Fibroblast of pulmonary artery (primary cell): ENCODE results near the gene VWA8.
"Not testable (repeated sequence)": the region's sequence is repeated elsewhere in the genome, so short reads cannot be mapped to it uniquely, and the experiment has no call there.

Experiments used
- DNase-seq: peaks from one replicate; pipeline ENCODE4 v3.0.0-alpha.2; 2010; ENCODE audit warnings: low read depth
- H3K4me3 ChIP-seq: replicated peaks from 2 replicates; pipeline ENCODE4 v1.5.1; 2011; ENCODE audit warnings: low read depth, mild to moderate bottlenecking, control low read depth, low read length, moderate library complexity
- TF ChIP-seq, protein P1 (sequence below): IDR thresholded peaks from 2 replicates; pipeline ENCODE4 v1.5.1; 2011; ENCODE audit warnings: mild to moderate bottlenecking, control low read depth, low read length, inconsistent platforms; ENCODE audit errors: missing control alignments

VWA8 gene

DNA sequence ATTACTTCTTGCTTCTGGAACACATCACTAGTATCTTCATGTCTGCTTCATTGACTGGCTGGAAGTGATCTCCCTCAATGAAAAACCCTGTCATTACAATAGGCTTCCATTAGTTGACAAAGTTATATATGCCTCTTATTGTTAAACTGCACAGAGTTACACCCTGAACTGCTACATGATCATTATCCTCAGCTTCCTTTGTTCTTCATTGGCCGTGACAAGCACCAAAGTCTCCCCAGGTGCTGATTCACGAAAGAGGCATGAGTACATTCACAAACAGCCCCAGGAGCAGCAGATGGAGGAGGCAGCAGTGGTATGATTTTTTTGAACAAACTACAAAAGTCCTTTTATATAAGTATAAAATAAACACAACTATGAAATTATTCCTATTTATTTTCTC, 51.4 kb downstream of the VWA8 start:
- H3K4me3 ChIP-seq = no peak overlapping the region
- DNase-seq = no peak
- TF ChIP-seq, protein P1, sequence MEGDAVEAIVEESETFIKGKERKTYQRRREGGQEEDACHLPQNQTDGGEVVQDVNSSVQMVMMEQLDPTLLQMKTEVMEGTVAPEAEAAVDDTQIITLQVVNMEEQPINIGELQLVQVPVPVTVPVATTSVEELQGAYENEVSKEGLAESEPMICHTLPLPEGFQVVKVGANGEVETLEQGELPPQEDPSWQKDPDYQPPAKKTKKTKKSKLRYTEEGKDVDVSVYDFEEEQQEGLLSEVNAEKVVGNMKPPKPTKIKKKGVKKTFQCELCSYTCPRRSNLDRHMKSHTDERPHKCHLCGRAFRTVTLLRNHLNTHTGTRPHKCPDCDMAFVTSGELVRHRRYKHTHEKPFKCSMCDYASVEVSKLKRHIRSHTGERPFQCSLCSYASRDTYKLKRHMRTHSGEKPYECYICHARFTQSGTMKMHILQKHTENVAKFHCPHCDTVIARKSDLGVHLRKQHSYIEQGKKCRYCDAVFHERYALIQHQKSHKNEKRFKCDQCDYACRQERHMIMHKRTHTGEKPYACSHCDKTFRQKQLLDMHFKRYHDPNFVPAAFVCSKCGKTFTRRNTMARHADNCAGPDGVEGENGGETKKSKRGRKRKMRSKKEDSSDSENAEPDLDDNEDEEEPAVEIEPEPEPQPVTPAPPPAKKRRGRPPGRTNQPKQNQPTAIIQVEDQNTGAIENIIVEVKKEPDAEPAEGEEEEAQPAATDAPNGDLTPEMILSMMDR = no peak

DNA sequence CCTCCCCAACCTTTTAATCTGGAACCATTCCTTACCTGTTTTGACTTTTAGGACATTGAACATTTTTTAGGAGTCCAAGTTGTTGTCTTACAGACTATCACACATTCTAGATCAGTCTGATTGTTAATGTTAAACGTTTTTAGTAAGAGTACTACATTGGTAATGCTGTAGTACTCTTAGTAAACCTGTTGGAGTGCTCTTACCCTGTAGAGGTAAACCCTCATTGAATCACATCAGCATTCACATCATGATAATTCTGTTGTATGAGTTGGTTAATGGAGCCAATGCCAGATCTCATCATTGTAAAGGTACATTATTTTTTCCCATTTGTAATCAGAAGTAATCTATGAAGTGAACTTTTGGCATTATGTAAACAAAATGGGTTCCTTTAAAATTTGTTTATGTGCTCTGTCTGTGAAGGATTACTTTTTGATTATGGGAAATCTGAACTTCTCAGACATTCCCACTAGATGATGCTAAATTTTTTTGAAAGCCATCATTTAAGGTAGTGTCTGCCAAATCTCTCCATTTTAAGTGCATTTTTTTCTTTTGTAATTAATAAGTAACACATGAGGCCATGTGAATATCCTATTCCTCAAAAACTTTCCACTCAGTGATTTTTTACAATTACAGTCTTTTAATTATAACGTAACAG, 55.2 kb downstream of the VWA8 start:
- no peak overlapping the region for H3K4me3 ChIP-seq
- DNase-seq = peak; percentile 59
- TF ChIP-seq, protein P1 = peak; percentile 67

- DNase-seq = no peak
- TF ChIP-seq, protein P1 = no peak
- no peak overlapping the region for H3K4me3 ChIP-seq
These were observed 60.0 kb downstream of the VWA8 start for GRCh38 chr13:41900918-41901317.

DNA sequence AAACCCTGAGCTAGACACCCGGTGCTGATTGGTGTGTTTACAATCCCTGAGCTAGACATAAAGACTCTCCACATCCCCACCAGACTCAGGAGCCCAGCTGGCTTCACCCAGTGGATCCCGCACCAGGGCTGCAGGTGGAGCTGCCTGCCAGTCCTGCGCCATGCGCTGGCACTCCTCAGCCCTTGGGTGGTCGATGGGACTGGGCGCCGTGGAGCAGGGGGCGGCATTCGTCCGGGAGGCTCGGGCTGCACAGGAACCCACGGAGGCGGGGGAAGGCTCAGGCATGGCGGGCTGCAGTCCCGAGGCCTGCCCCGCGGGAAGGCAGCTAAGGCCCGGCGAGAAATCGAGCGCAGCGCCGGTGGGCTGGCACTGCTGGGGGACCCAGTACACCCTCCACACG, 62.5 kb downstream of the VWA8 start:
- not testable (repeated sequence) for DNase-seq, H3K4me3 ChIP-seq

DNA sequence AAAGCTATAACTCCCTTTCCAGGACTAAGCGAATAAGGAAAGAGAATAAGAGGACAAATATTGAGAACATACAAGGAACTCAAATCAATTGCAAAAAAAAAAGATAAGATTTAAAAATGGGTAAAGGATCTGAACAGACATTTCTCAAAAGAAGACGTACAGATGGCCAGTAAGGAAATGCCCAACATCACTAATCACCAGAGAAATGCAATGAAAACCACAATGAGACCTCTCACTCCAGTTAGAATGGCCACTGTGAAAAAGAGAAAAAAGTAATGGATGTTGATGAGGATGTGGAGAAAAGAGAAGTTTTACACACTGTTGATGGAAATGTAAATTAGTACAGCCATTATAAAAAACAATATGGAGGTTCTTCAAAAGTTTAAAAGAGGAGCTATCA, 63.8 kb downstream of the VWA8 start:
- H3K4me3 ChIP-seq = no peak overlapping the region
- peak; percentile 28 for DNase-seq
- TF ChIP-seq, protein P1 = no peak

- H3K4me3 ChIP-seq = no peak overlapping the region
- no peak for DNase-seq
- TF ChIP-seq, protein P1 = no peak
These were observed 65.4 kb downstream of the VWA8 start for GRCh38 chr13:41895478-41895877.

- TF ChIP-seq, protein P1 = no peak
- no peak overlapping the region for H3K4me3 ChIP-seq
- no peak for DNase-seq
These were observed 69.8 kb downstream of the VWA8 start for GRCh38 chr13:41891119-41891518.
